Activated B cell treated with CpG ODN at 0.5 μM for 24 hours (primary cell): ENCODE results near the gene CEP41. TPM values are rescaled to one million over a fixed set of nuclear protein-coding genes. Genes with fewer than 3 reads are reported as not detected.
A peak's percentile ranks its signal among the peaks of the same experiment; 100 is the strongest.

Experiments used
- ATAC-seq: fragments of 200-7000 bp; cut with Tn5 transposase; one replicate; pipeline ENCODE4 v1.10.0; 2021; ENCODE audit warnings: low read depth, mild to moderate bottlenecking, moderate library complexity
- CTCF ChIA-PET: fragments of 350-600 bp; sonication (Branson Sonifier 250); formaldehyde crosslinking; loops from one replicate; lab custom pipeline; 2021; ENCODE audit warnings: antibody characterized with exemption; lab: Charles Lee
- POLR2A ChIA-PET: fragments of 350-600 bp; sonication (Branson Sonifier 250); formaldehyde crosslinking; loops from one replicate; lab custom pipeline; 2021; ENCODE audit warnings: antibody characterized with exemption; lab: Charles Lee
- DNase-seq: peaks from one replicate; pipeline ENCODE4 v3.0.0; 2022
- H3K27ac Mint-ChIP-seq: one replicate; pipeline ENCODE4 v1.8.0; 2020; ENCODE audit warnings: mixed read lengths
- H3K27me3 Mint-ChIP-seq: one replicate; pipeline ENCODE4 v1.8.0; 2021; ENCODE audit warnings: mixed read lengths
- H3K36me3 Mint-ChIP-seq: one replicate; pipeline ENCODE4 v1.8.0; 2021; ENCODE audit warnings: low read depth, mixed read lengths
- H3K4me1 Mint-ChIP-seq: one replicate; pipeline ENCODE4 v1.8.0; 2021; ENCODE audit warnings: mixed read lengths
- H3K4me3 Mint-ChIP-seq: one replicate; pipeline ENCODE4 v1.8.0; 2020; ENCODE audit warnings: mild to moderate bottlenecking, mixed read lengths
- H3K9me3 Mint-ChIP-seq: one replicate; pipeline ENCODE4 v1.8.0; 2020; ENCODE audit warnings: mixed read lengths
- CTCF ChIP-seq: fragments of 200-600 bp; IDR thresholded peaks from one replicate; pipeline ENCODE4 v1.8.0; 2022; ENCODE audit warnings: antibody characterized with exemption, mild to moderate bottlenecking
- intact Hi-C: fragments of 100-400 bp; cut with micrococcal nuclease; formaldehyde crosslinking; loops from one replicate; pipeline ENCODE4 v1.15.1; 2024
- total RNA-seq: library from RNA; stranded (reverse); gene quantifications from 2 replicates; pipeline ENCODE4 v1.2.3, GENCODE V29; 2022

The CEP41 gene
- total RNA-seq, 1 donor from 2014 or later = 5.1 TPM

GRCh38 chr7:130444751-130445407 is 4.1 kb upstream of the CEP41 start:
- ATAC-seq = no peak
- CTCF ChIA-PET = no interaction called here
- DNase-seq = no peak
- POLR2A ChIA-PET = interaction anchor here (0.5 kb wide), 1 partner anchor 800 kb away, joined by 9 read pairs; no protein-coding TSS in a partner anchor
- no peak for TF ChIP-seq CTCF
- Mint-ChIP-seq H3K9me3 (peaks cover 5% of the 10 kb centered on the region), H3K4me3 (no peak overlapping the region), H3K36me3 (peaks cover 3% of the 10 kb centered on the region), H3K27me3 (peaks cover 8% of the 10 kb centered on the region), H3K4me1 (peaks cover 12% of the 10 kb centered on the region), H3K27ac (no peak overlapping the region)
- intact Hi-C loops = loop anchor here (5.0 kb wide), 1 partner anchor 303 kb away; no protein-coding TSS in a partner anchor

- no peak for TF ChIP-seq CTCF
- DNase-seq (no peak), ATAC-seq (no peak)
- ChIA-PET CTCF (no interaction called here), POLR2A (interaction anchor here (0.5 kb wide), 1 partner anchor 800 kb away, joined by 9 read pairs; no protein-coding TSS in a partner anchor)
- H3K9me3 Mint-ChIP-seq = peaks cover 5% of the 10 kb centered on the region
- H3K27ac Mint-ChIP-seq = no peak overlapping the region
- intact Hi-C loops = loop anchor here (5.0 kb wide), 1 partner anchor 302 kb away; no protein-coding TSS in a partner anchor
- peaks cover 8% of the 10 kb centered on the region for H3K27me3 Mint-ChIP-seq
- peaks cover 3% of the 10 kb centered on the region for H3K36me3 Mint-ChIP-seq
- peaks cover 14% of the 10 kb centered on the region for H3K4me1 Mint-ChIP-seq
- H3K4me3 Mint-ChIP-seq = no peak overlapping the region
Observed at GRCh38 chr7:130444234-130444633, 3.4 kb upstream of the CEP41 start.

- H3K9me3 Mint-ChIP-seq = no peaks in the 10 kb centered on the region
- H3K4me3 Mint-ChIP-seq = no peak overlapping the region
- DNase-seq (no peak), ATAC-seq (no peak)
- intact Hi-C loops = loop anchor here (5.0 kb wide), 1 partner anchor 300 kb away; no protein-coding TSS in a partner anchor
- no peak overlapping the region for H3K27ac Mint-ChIP-seq
- ChIA-PET CTCF (no interaction called here), POLR2A (no interaction called here)
- peaks cover 3% of the 10 kb centered on the region for H3K36me3 Mint-ChIP-seq
- no peak for TF ChIP-seq CTCF
- H3K4me1 Mint-ChIP-seq = peaks cover 14% of the 10 kb centered on the region
- H3K27me3 Mint-ChIP-seq = peaks cover 6% of the 10 kb centered on the region
Observed at GRCh38 chr7:130442601-130443000, 1.8 kb upstream of the CEP41 start.

GRCh38 chr7:130441408-130441869 is 623 bp upstream of the CEP41 start:
- Mint-ChIP-seq H3K27me3 (peaks cover 5% of the 10 kb centered on the region), H3K9me3 (no peaks in the 10 kb centered on the region), H3K4me1 (peaks cover 14% of the 10 kb centered on the region), H3K36me3 (peaks cover 3% of the 10 kb centered on the region), H3K27ac (no peak overlapping the region), H3K4me3 (peak overlapping the region; percentile 99)
- intact Hi-C loops = loop anchor here (1.0 to 5.0 kb wide), 5 partner anchors 45 to 371 kb away; partner anchors contain the start of genes COPG2, KLHDC10 and TMEM209
- POLR2A ChIA-PET = interaction anchor here (1.0 to 1.3 kb wide), 2 partner anchors 31 to 236 kb away, joined by 3 to 9 read pairs; partner anchors contain the start of gene TMEM209
- TF ChIP-seq CTCF = no peak
- CTCF ChIA-PET = no interaction called here
- no peak for DNase-seq
- ATAC-seq = no peak

GRCh38 chr7:130436253-130436652 is 4.6 kb downstream of the CEP41 start:
- H3K9me3 Mint-ChIP-seq = no peaks in the 10 kb centered on the region
- no peak for TF ChIP-seq CTCF
- no peaks in the 10 kb centered on the region for H3K27me3 Mint-ChIP-seq
- no peak overlapping the region for H3K4me3 Mint-ChIP-seq
- peaks cover 3% of the 10 kb centered on the region for H3K36me3 Mint-ChIP-seq
- ATAC-seq (no peak), DNase-seq (no peak)
- H3K4me1 Mint-ChIP-seq = peaks cover 9% of the 10 kb centered on the region
- intact Hi-C loops = no loop called here
- POLR2A ChIA-PET = no interaction called here
- CTCF ChIA-PET = no interaction called here
- H3K27ac Mint-ChIP-seq = no peak overlapping the region
